H1 (cell line): Measurements from ENCODE around the gene NAA38. TPM values are rescaled to one million over a fixed set of nuclear protein-coding genes. Genes with fewer than 3 reads are reported as not detected.
A peak's percentile ranks its signal among the peaks of the same experiment; 100 is the strongest.

Experiments
- CTCF ChIA-PET: fragments of 300-600 bp; sonication (Branson Sonifier 250); formaldehyde crosslinking; loops from one replicate; lab custom pipeline; 2021; ENCODE audit not compliant: partially characterized antibody; lab: Charles Lee
- POLR2A ChIA-PET: fragments of 300-600 bp; sonication (Branson Sonifier 250); formaldehyde crosslinking; loops from one replicate; lab custom pipeline; 2021; ENCODE audit warnings: inconsistent platforms; ENCODE audit not compliant: partially characterized antibody; lab: Charles Lee
- DNase-seq, 2 experiments: peaks; one replicate each; pipeline versions ENCODE4 v3.0.0 to v3.0.0-alpha.2; 2010 to 2022; ENCODE audit warnings: low spot score in 2 of 2, low read depth in 1 of 2, mixed read lengths in 1 of 2
- FAIRE-seq: peaks from 2 replicates; lab custom pipeline; 2011; peaks lifted over from hg19 to GRCh38; lab: Jason Lieb, UNC
- H2AFZ ChIP-seq: 2 replicates; pipeline ENCODE4 v1.8.1; 2012; ENCODE audit warnings: low read length, inconsistent platforms
- H2AK5ac ChIP-seq: 2 replicates; pipeline ENCODE4 v1.6.1; 2013; ENCODE audit warnings: low read depth, low read length
- H2BK120ac ChIP-seq: replicated peaks from 2 replicates; pipeline ENCODE3; 2013; ENCODE audit warnings: low read depth, low read length, inconsistent platforms
- H2BK12ac ChIP-seq: 2 replicates; pipeline ENCODE4 v1.6.1; 2013; ENCODE audit warnings: low read depth, low read length
- H2BK15ac ChIP-seq: 2 replicates; pipeline ENCODE4 v1.6.1; 2013; ENCODE audit warnings: low read length
- H2BK20ac ChIP-seq: 2 replicates; pipeline ENCODE4 v1.6.1; 2013; ENCODE audit warnings: low read length
- H2BK5ac ChIP-seq: 2 replicates; pipeline ENCODE4 v1.6.1; 2013; ENCODE audit warnings: low read depth, low read length
- H3K14ac ChIP-seq: 2 replicates; pipeline ENCODE4 v1.6.1; 2013; ENCODE audit warnings: inconsistent platforms; ENCODE audit not compliant: insufficient read length
- H3K18ac ChIP-seq: 2 replicates; pipeline ENCODE4 v1.6.1; 2013; ENCODE audit warnings: low read length; ENCODE audit errors: extremely low read depth
- H3K23ac ChIP-seq: 2 replicates; pipeline ENCODE4 v1.6.1; 2013; ENCODE audit warnings: inconsistent platforms; ENCODE audit not compliant: insufficient read length
- H3K23me2 ChIP-seq: 2 replicates; pipeline ENCODE4 v1.6.1; 2013; ENCODE audit warnings: low read depth, low read length
- H3K27ac ChIP-seq: 2 replicates; pipeline ENCODE4 v1.6.1; 2011; ENCODE audit warnings: low read depth, low read length, inconsistent platforms
- H3K27me3 ChIP-seq, 4 experiments: replicated peaks in 1 of 4; 1 replicate in 1 of 4; 2 replicates in 3 of 4; pipeline versions ENCODE4 v1.6.1 to v1.8.1; 2011 to 2013; ENCODE audit warnings: low read length in 3 of 4, mild to moderate bottlenecking in 3 of 4, inconsistent platforms in 2 of 4, mixed read lengths in 2 of 4, moderate library complexity in 1 of 4; ENCODE audit not compliant: control insufficient read depth in 3 of 4, insufficient read depth in 3 of 4; ENCODE audit errors: extremely low read depth in 1 of 4
- H3K36me3 ChIP-seq, 4 experiments: 2 replicates each; pipeline versions ENCODE4 v1.6.1 to v1.8.1; 2011 to 2013; ENCODE audit warnings: mild to moderate bottlenecking in 4 of 4, low read length in 3 of 4, moderate library complexity in 2 of 4, control low read depth in 1 of 4, inconsistent platforms in 1 of 4; ENCODE audit not compliant: insufficient read depth in 4 of 4, control insufficient read depth in 2 of 4
- H3K4ac ChIP-seq: replicated peaks from 2 replicates; pipeline ENCODE3; 2013; ENCODE audit warnings: low read length, low read depth, mixed read lengths, inconsistent platforms; ENCODE audit not compliant: insufficient read length
- H3K4me1 ChIP-seq, 4 experiments: replicated peaks in 1 of 4; 1 replicate in 1 of 4; 2 replicates in 3 of 4; pipeline versions ENCODE4 v1.6.1 to v1.8.1; 2011 to 2013; ENCODE audit warnings: low read length in 3 of 4, inconsistent platforms in 2 of 4, mixed read lengths in 1 of 4; ENCODE audit not compliant: insufficient read depth in 4 of 4, control insufficient read depth in 3 of 4
- H3K4me2 ChIP-seq, 2 experiments: 2 replicates each; pipeline versions ENCODE4 v1.6.1 to v1.8.1; 2011 to 2013; ENCODE audit warnings: low read depth in 2 of 2, low read length in 2 of 2, control low read depth in 1 of 2, inconsistent platforms in 1 of 2, mild to moderate bottlenecking in 1 of 2; ENCODE audit not compliant: insufficient read depth in 1 of 2
- H3K4me3 ChIP-seq, 4 experiments: fragments of 200-600, 300-600 bp in 1 of 4; sonication (generic), shearing (Covaris generic), sonication (Bioruptor Twin) in 1 of 4; 2 replicates each; pipeline versions ENCODE4 v1.5.1 to v1.8.1; 2011 to 2016; ENCODE audit warnings: low read length in 4 of 4, low read depth in 3 of 4, control low read depth in 2 of 4, inconsistent platforms in 2 of 4, mild to moderate bottlenecking in 2 of 4, mixed read lengths in 1 of 4, moderate library complexity in 1 of 4; ENCODE audit not compliant: insufficient read depth in 2 of 4; ENCODE audit errors: extremely low read depth in 1 of 4
- H3K56ac ChIP-seq: replicated peaks from 2 replicates; pipeline ENCODE3; 2013; ENCODE audit warnings: low read depth, mild to moderate bottlenecking, mixed read lengths, low read length, inconsistent platforms; ENCODE audit not compliant: insufficient read length
- H3K79me1 ChIP-seq: 2 replicates; pipeline ENCODE4 v1.6.1; 2013; ENCODE audit warnings: low read depth, low read length, control low read depth
- H3K79me2 ChIP-seq, 2 experiments: 2 replicates each; pipeline versions ENCODE4 v1.6.1 to v1.8.1; 2012 to 2013; ENCODE audit warnings: low read length in 2 of 2, mild to moderate bottlenecking in 2 of 2, inconsistent platforms in 1 of 2; ENCODE audit not compliant: insufficient read depth in 2 of 2, control insufficient read depth in 1 of 2
- H3K9ac ChIP-seq, 4 experiments: replicated peaks in 1 of 4; 1 replicate in 1 of 4; 2 replicates in 3 of 4; pipeline versions ENCODE4 v1.6.1 to v1.8.1; 2011 to 2013; ENCODE audit warnings: low read depth in 3 of 4, low read length in 3 of 4, control low read depth in 2 of 4, mild to moderate bottlenecking in 2 of 4, moderate library complexity in 2 of 4, inconsistent platforms in 1 of 4; ENCODE audit errors: extremely low read depth in 1 of 4
- H3K9me3 ChIP-seq, 2 experiments: 2 replicates each; pipeline versions ENCODE4 v1.6.1 to v1.8.1; 2012 to 2013; ENCODE audit warnings: mild to moderate bottlenecking in 2 of 2, moderate library complexity in 2 of 2, control low read depth in 1 of 2, inconsistent platforms in 1 of 2, low read depth in 1 of 2, low read length in 1 of 2, mixed read lengths in 1 of 2; ENCODE audit not compliant: insufficient read depth in 2 of 2
- H4K20me1 ChIP-seq, 2 experiments: replicated peaks in 1 of 2; 2 replicates each; pipeline versions ENCODE3 to v1.8.1; 2011 to 2013; ENCODE audit warnings: inconsistent platforms in 2 of 2, low read length in 2 of 2, mild to moderate bottlenecking in 1 of 2; ENCODE audit not compliant: insufficient read depth in 2 of 2, control insufficient read depth in 1 of 2
- H4K5ac ChIP-seq: 2 replicates; pipeline ENCODE4 v1.6.1; 2013; ENCODE audit warnings: low read length, low read depth, mixed read lengths, inconsistent platforms; ENCODE audit not compliant: insufficient read length
- H4K8ac ChIP-seq: 2 replicates; pipeline ENCODE4 v1.8.0; 2013; ENCODE audit warnings: mild to moderate bottlenecking, moderate library complexity, low read length, inconsistent platforms; ENCODE audit not compliant: insufficient read depth; ENCODE audit errors: extremely low read depth
- H4K91ac ChIP-seq: replicated peaks from 2 replicates; pipeline ENCODE3; 2013; ENCODE audit warnings: low read length, mixed read lengths, inconsistent platforms; ENCODE audit not compliant: insufficient read length
- KDM5A ChIP-seq: fragments of 200-600 bp; IDR thresholded peaks from 2 replicates; pipeline ENCODE4 v1.7.1; 2012; ENCODE audit warnings: mild to moderate bottlenecking, low read length, inconsistent platforms, mixed read lengths
- MAX ChIP-seq: IDR thresholded peaks from 2 replicates; pipeline ENCODE4 v1.6.1; 2012; ENCODE audit warnings: inconsistent platforms
- TAF1 ChIP-seq: IDR thresholded peaks from 2 replicates; pipeline ENCODE4 v1.6.1; 2011; ENCODE audit warnings: mild to moderate bottlenecking, low read depth, low read length
- TAF7 ChIP-seq: optimal IDR thresholded peaks from 2 replicates; pipeline ENCODE3; 2011; ENCODE audit warnings: low read depth, mild to moderate bottlenecking, inconsistent platforms, low read length, moderate library complexity, borderline replicate concordance
- YY1 ChIP-seq: IDR thresholded peaks from 2 replicates; pipeline ENCODE4 v1.6.1; 2011; ENCODE audit warnings: low read depth, mild to moderate bottlenecking, low read length
- WGBS, 2 experiments: shearing (Covaris generic) in 1 of 2; methylation state at CpG; one replicate each; pipeline versions ENCODE4 v1.1.6 to v1.1.7; 2013 to 2015; ENCODE audit warnings: low lambda C conversion rate in 2 of 2, mixed read lengths in 2 of 2, inconsistent platforms in 1 of 2, low coverage in 1 of 2, missing lambda C conversion rate in 1 of 2; ENCODE audit not compliant: insufficient replicate concordance in 2 of 2, insufficient coverage in 1 of 2, insufficient read length in 1 of 2; ENCODE audit errors: extremely low coverage in 1 of 2, missing lambda C conversion rate in 1 of 2; 5-methylcytosine and 5-hydroxymethylcytosine counted together
- long read RNA-seq, 2 experiments: library from RNA in 1 of 2; library from capped mRNA in 1 of 2; stranded (forward); transcript quantifications; one replicate each; pipeline ENCODE4 v2.0.0, GENCODE V29; 2021; ENCODE audit warnings: inconsistent platforms in 1 of 2
- polyA minus RNA-seq, 3 experiments: library from RNA; depleted of rRNA, polyadenylated mRNA; stranded (reverse); fragments of >200 nt; gene quantifications; 1 replicate in 2 of 3; 2 replicates in 1 of 3; pipeline ENCODE4 v1.2.3, GENCODE V29; 2011
- polyA plus RNA-seq, 7 experiments: library from polyadenylated mRNA; depleted of rRNA in 3 of 7; stranded (reverse) in 5 of 7; unstranded in 2 of 7; fragments of >200 nt in 5 of 7; fragments of 200-250 nt in 2 of 7; gene quantifications; 1 replicate in 5 of 7; 2 replicates in 1 of 7; 4 replicates in 1 of 7; pipeline versions ENCODE4 v1.2.1 to v1.2.3, GENCODE V29; 2011 to 2013; ENCODE audit warnings: missing spikeins in 2 of 7, mixed read lengths in 2 of 7
- total RNA-seq: library from RNA; stranded (reverse); fragmentation: NEBNext Ultra II Directional; extraction: Animal tissue kit (Norgen Biotek cat#: 25700); gene quantifications from 2 replicates; pipeline ENCODE4 v1.2.1, GENCODE V29; 2021

The NAA38 gene, protein sequence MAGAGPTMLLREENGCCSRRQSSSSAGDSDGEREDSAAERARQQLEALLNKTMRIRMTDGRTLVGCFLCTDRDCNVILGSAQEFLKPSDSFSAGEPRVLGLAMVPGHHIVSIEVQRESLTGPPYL
- total RNA-seq (27.0 and 30.2 TPM in 2 replicates), polyA plus RNA-seq (2011; rRNA removed) (109 and 116 TPM in 2 replicates), polyA minus RNA-seq (2011; rRNA and poly(A)+ RNA removed) (5.6 and 11.4 TPM in 2 replicates)
- 69.8 TPM for polyA plus RNA-seq (2011; cell fraction: cytosol; rRNA removed)
- 69.1 TPM for polyA plus RNA-seq (2011; cell fraction: nucleus; rRNA removed)
- 37.0 to 54.9 TPM (median 48.8 TPM) in 4 replicates for polyA plus RNA-seq (2012, experiment 1 of 2)
- polyA plus RNA-seq (2012, experiment 2 of 2), result 49.4 TPM
- 62.5 TPM for polyA plus RNA-seq (2013, experiment 1 of 2)
- 54.4 TPM for polyA plus RNA-seq (2013, experiment 2 of 2)
- 93.6 TPM for polyA minus RNA-seq (2011; cell fraction: cytosol; rRNA and poly(A)+ RNA removed)
- 26.3 TPM for polyA minus RNA-seq (2011; cell fraction: nucleus; rRNA and poly(A)+ RNA removed)
- long read RNA-seq, experiment 1, transcript NAA38-205 (3 exons, 852 nt), result minor isoform, 9 of 30 reads
- long read RNA-seq, experiment 1, transcript NAA38-201 (2 exons, 999 nt), result major isoform, 10 of 30 reads
- long read RNA-seq, experiment 1, partial matches to known transcripts, result 1 of 30 reads
- long read RNA-seq, experiment 1, other reads (novel, unspliced or antisense), result 3 of 30 reads
- long read RNA-seq, experiment 2, partial matches to known transcripts, result 0 of 3 reads
- long read RNA-seq, experiment 2, other reads (novel, unspliced or antisense), result 0 of 3 reads

DNA sequence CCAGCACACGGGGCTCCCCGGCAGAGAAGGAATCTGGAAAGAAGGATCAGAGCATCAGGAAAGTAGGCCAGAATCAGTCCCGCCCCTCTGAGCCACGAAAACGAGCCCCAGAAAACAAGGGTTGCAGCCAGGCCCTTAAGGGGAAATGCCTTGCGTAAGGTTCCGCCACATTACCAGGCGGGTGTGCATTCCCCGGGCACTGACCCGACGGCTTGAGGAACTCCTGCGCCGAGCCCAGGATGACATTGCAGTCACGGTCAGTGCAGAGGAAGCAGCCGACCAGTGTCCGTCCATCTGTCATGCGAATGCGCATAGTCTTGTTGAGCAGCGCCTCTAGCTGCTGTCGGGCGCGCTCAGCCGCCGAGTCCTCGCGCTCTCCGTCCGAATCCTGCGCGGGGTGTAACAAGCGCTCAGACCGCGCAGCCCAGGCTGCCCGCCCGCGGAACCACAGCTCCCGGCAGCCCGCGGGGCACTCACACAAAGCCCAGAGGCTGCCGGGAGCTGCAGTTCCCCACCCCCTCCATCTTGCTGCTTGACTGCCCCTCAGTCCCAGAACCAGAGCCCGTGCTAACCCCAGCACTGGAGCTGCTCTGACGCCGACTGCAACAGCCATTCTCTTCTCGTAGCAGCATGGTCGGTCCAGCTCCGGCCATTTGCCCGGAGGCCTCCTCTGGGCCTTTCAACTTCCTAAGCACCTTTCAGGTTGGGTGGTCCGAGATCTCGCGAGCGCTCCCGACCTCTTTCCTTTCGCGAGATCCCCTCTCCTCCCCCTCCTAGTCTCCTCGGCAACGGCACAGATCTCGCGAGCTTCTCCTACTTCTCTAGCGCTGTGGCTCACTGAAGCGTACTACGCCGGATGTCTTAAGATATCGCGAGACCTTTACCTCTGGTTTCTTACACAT is at the start of gene NAA38:
NAA38 (minus strand) TSS at position 749 of the 902 bp plus-strand sequence; CDS start at position 653, 96 bp downstream.
- Histone ChIP-seq H2BK20ac (peak within 1 kb of the TSS; percentile 99; the same call in 1 of the 2 replicates), H4K5ac (peak within 1 kb of the TSS; percentile 100), H3K4me1 (peaks cover 0 to 30% (median 26%) of the 10 kb centered on the region in 4 experiments; a peak in 6 of 7 replicates), H2BK12ac (peak within 1 kb of the TSS; percentile 93), H3K27me3 (peaks cover 30 to 49% (median 45%) of the 10 kb centered on the region in 4 experiments), H2BK15ac (peak within 1 kb of the TSS; percentile 99; the same call in 1 of the 2 replicates), H3K79me2 (peaks cover 0 to 5% of the 10 kb centered on the region in 2 experiments; a peak in 1 of 4 replicates), H3K27ac (peak within 1 kb of the TSS; percentile 97), H3K36me3 (peaks cover 0 to 4% (median 0%) of the 10 kb centered on the region in 4 experiments; a peak in 1 of 8 replicates), H4K91ac (peak within 1 kb of the TSS; percentile 96), H3K18ac (peak within 1 kb of the TSS; percentile 100), H2BK120ac (no peak within 1 kb of the TSS), H3K9me3 (no peaks in the 10 kb centered on the region), H2AK5ac (no peak within 1 kb of the TSS; the same call in 1 of the 2 replicates), H3K56ac (peak within 1 kb of the TSS; percentile 84), H3K4me3 (peak within 1 kb of the TSS; percentile 70 to 86 (median 80)), H4K8ac (peak within 1 kb of the TSS; percentile 99), H2BK5ac (peak within 1 kb of the TSS; percentile 96), H3K4me2 (peak within 1 kb of the TSS; percentile 74 to 97), H3K9ac (peak within 1 kb of the TSS; percentile 64 to 95 (median 88)), H3K23me2 (peaks cover 20% of the 10 kb centered on the region), H2AFZ (peak within 1 kb of the TSS; percentile 100), H3K23ac (no peak within 1 kb of the TSS), H3K14ac (no peak within 1 kb of the TSS), H4K20me1 (peaks cover 0 to 18% of the 10 kb centered on the region in 2 experiments), H3K79me1 (no peaks in the 10 kb centered on the region), H3K4ac (peak within 1 kb of the TSS; percentile 93)
- 2% methylated on average over 64 of the region's 64 CpGs; no CpG with 5 or more reads in 1 of the 2 experiments for WGBS, 2 experiments
- peak; percentile 99 for FAIRE-seq
- POLR2A ChIA-PET, result interaction anchor here (0.6 to 3.1 kb wide), 23 partner anchors 9 to 316 kb away, joined by 3 to 34 read pairs (median 3); partner anchors contain the start of genes CNTROB, DNAH2, KDM6B and TRAPPC1
- CTCF ChIA-PET, result interaction anchor here (0.5 to 2.7 kb wide), 12 partner anchors 12 to 203 kb away, joined by 3 to 7 read pairs (median 4); no protein-coding TSS in a partner anchor
- peak; percentile 92 to 94 for DNase-seq
- TF ChIP-seq KDM5A (no peak), YY1 (peak; percentile 93), TAF7 (peak; percentile 45), MAX (peak; percentile 30; the same call in 1 of the 2 replicates), TAF1 (peak; percentile 53)
